Bronchial epithelial cell (primary cell): ENCODE measurements around the gene THEM5. TPM values are rescaled to one million over a fixed set of nuclear protein-coding genes. Genes with fewer than 3 reads are reported as not detected.

Experiments used
- DNase-seq: peaks from one replicate; pipeline ENCODE4 v3.0.0-alpha.2; 2010; ENCODE audit warnings: low read depth
- FAIRE-seq: peaks from 2 replicates; lab custom pipeline; 2011; peaks lifted over from hg19 to GRCh38; lab: Jason Lieb, UNC
- H3K27me3 ChIP-seq: 2 replicates; pipeline ENCODE4 v1.5.1; 2011; ENCODE audit warnings: low read length; ENCODE audit not compliant: control insufficient read depth, insufficient read depth
- H3K36me3 ChIP-seq: 2 replicates; pipeline ENCODE4 v1.5.1; 2011; ENCODE audit warnings: low read length; ENCODE audit not compliant: control insufficient read depth, insufficient read depth
- H3K4me3 ChIP-seq: 2 replicates; pipeline ENCODE4 v1.5.1; 2011; ENCODE audit warnings: mild to moderate bottlenecking, low read depth, low read length, control low read depth
- CTCF ChIP-seq: IDR thresholded peaks from 2 replicates; pipeline ENCODE4 v1.5.1; 2011; ENCODE audit warnings: mild to moderate bottlenecking, moderate library complexity, low read length, control low read depth, inconsistent platforms; ENCODE audit not compliant: insufficient read depth, severe bottlenecking
- total RNA-seq: library from RNA; depleted of rRNA; stranded (reverse); fragments of >200 nt; gene quantifications from 2 replicates; pipeline ENCODE4 v1.2.1, GENCODE V29; 2014

Gene THEM5
- total RNA-seq, 1 donor from 2014 or later: not detected

GRCh38 chr1:151839082-151839412, 14.5 kb downstream of the THEM5 start:
- TF ChIP-seq CTCF: no peak
- no peak overlapping the region for H3K4me3 ChIP-seq
- no peak for DNase-seq
- FAIRE-seq: no peak
- H3K36me3 ChIP-seq: no peaks in the 10 kb centered on the region
- no peaks in the 10 kb centered on the region for H3K27me3 ChIP-seq

- Histone ChIP-seq H3K27me3 (no peaks in the 10 kb centered on the region), H3K4me3 (no peak overlapping the region)
- no peak for TF ChIP-seq CTCF
These were observed 15.1 kb downstream of the THEM5 start for GRCh38 chr1:151838222-151839081.

GRCh38 chr1:151837884-151838221, 15.7 kb downstream of the THEM5 start:
- Histone ChIP-seq H3K36me3 (no peaks in the 10 kb centered on the region), H3K4me3 (no peak overlapping the region), H3K27me3 (no peaks in the 10 kb centered on the region)
- no peak for TF ChIP-seq CTCF
- DNase-seq (no peak), FAIRE-seq (no peak)

More at GRCh38 chr1:151838222-151839081, 15.1 kb downstream of the THEM5 start:
- no peaks in the 10 kb centered on the region for H3K36me3 ChIP-seq
- FAIRE-seq (no peak), DNase-seq (no peak)

- H3K4me3 ChIP-seq: no peak overlapping the region
- TF ChIP-seq CTCF: no peak
- FAIRE-seq (no peak), DNase-seq (no peak)
- no peaks in the 10 kb centered on the region for H3K27me3 ChIP-seq
- no peaks in the 10 kb centered on the region for H3K36me3 ChIP-seq
These were observed 16.3 kb downstream of the THEM5 start for GRCh38 chr1:151837197-151837596.

GRCh38 chr1:151835596-151835995, 17.9 kb downstream of the THEM5 start:
- DNase-seq (no peak), FAIRE-seq (no peak)
- Histone ChIP-seq H3K4me3 (no peak overlapping the region), H3K27me3 (no peaks in the 10 kb centered on the region), H3K36me3 (no peaks in the 10 kb centered on the region)
- no peak for TF ChIP-seq CTCF

- no peak for TF ChIP-seq CTCF
- FAIRE-seq: no peak
- DNase-seq: no peak
- H3K27me3 ChIP-seq: no peaks in the 10 kb centered on the region
- no peaks in the 10 kb centered on the region for H3K36me3 ChIP-seq
- no peak overlapping the region for H3K4me3 ChIP-seq
These were observed 19.3 kb downstream of the THEM5 start for GRCh38 chr1:151834239-151834638.
